Measurements from ENCODE around the gene FAM124A.

DNA sequence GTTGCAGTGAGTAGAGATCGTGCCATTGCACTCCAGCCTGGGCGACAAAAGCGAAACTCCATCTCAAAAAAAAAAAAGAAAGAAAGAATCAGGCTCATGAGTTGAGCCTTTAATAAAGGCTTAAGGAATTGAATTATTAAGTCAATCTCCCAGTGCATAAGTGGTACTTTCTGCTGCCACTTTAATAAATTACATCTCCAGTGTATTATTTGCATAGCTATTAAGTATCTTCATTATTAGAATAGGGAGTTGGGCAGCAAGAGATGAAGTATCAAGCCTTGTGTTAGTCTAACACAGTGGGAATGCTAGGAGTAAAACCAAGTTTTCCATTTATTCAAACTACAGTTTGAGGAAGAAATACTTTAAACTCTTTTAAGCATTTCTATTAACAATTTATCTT is 15.6 kb upstream of the FAM124A start:
- TF ChIP-seq, protein P1, sequence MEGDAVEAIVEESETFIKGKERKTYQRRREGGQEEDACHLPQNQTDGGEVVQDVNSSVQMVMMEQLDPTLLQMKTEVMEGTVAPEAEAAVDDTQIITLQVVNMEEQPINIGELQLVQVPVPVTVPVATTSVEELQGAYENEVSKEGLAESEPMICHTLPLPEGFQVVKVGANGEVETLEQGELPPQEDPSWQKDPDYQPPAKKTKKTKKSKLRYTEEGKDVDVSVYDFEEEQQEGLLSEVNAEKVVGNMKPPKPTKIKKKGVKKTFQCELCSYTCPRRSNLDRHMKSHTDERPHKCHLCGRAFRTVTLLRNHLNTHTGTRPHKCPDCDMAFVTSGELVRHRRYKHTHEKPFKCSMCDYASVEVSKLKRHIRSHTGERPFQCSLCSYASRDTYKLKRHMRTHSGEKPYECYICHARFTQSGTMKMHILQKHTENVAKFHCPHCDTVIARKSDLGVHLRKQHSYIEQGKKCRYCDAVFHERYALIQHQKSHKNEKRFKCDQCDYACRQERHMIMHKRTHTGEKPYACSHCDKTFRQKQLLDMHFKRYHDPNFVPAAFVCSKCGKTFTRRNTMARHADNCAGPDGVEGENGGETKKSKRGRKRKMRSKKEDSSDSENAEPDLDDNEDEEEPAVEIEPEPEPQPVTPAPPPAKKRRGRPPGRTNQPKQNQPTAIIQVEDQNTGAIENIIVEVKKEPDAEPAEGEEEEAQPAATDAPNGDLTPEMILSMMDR (IDR thresholded peaks at IDR 0.05), result no peak
- TF ChIP-seq POLR2A (IDR thresholded peaks at IDR 0.05), result no peak

Measured in uterus (tissue), 2 donors.